NCI-H460 (cell line): ENCODE data around the gene PCDHB11. TPM values are rescaled to one million over a fixed set of nuclear protein-coding genes. Genes with fewer than 3 reads are reported as not detected.
"Not testable (repeated sequence)": the region's sequence is repeated elsewhere in the genome, so short reads cannot be mapped to it uniquely, and the experiment has no call there.

Experiments
- DNase-seq: peaks from one replicate; pipeline ENCODE4 v3.0.0-alpha.2; 2016; ENCODE audit warnings: low read depth; ENCODE audit errors: extremely low read depth
- total RNA-seq: library from RNA; depleted of rRNA; stranded (reverse); fragments of >200 nt; shearing (Covaris generic); gene quantifications from 2 replicates; pipeline ENCODE4 v1.2.3, GENCODE V29; 2014; rRNA removed

Gene PCDHB11
- total RNA-seq, 1 experiment from 2014 or later, result 6.0 TPM

DNA sequence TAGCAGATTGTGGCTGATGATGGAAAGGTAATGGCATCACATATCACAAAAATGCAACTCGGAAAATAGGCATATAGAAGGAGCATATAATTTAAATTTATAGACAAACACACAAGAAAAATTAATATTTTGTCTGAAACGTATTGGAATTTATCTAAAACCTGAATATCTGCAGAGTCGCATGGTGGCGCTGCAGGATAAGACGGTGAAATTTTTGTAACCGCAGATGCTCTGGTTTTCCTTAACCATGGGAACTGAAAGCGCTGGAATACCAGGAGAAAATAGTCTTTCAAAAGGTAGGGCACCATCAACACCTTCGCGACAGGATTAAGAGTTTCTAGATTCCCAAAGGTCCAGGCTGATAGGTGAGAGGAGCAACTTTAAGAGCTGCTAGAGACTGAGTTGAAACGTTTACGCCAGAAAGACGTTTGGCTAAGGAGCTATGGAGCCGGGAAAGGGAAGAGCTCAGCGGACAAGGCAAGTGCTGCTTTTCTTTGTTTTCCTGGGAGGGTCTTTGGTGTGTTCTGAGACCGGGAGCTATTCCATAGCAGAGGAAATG, 34.8 kb downstream of the PCDHB11 start:
- DNase-seq, result no peak

DNA sequence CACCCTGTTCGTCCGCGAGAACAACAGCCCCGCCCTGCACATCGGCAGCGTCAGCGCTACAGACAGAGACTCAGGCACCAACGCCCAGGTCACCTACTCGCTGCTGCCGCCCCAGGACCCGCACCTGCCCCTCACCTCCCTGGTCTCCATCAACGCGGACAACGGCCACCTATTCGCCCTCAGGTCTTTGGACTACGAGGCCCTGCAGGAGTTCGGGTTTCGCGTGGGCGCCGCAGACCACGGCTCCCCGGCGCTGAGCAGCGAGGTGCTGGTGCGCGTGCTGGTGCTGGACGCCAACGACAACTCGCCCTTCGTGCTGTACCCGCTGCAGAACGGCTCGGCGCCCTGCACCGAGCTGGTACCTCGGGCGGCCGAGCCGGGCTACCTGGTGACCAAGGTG, 36.5 kb downstream of the PCDHB11 start:
- DNase-seq, result not testable (repeated sequence)

DNA sequence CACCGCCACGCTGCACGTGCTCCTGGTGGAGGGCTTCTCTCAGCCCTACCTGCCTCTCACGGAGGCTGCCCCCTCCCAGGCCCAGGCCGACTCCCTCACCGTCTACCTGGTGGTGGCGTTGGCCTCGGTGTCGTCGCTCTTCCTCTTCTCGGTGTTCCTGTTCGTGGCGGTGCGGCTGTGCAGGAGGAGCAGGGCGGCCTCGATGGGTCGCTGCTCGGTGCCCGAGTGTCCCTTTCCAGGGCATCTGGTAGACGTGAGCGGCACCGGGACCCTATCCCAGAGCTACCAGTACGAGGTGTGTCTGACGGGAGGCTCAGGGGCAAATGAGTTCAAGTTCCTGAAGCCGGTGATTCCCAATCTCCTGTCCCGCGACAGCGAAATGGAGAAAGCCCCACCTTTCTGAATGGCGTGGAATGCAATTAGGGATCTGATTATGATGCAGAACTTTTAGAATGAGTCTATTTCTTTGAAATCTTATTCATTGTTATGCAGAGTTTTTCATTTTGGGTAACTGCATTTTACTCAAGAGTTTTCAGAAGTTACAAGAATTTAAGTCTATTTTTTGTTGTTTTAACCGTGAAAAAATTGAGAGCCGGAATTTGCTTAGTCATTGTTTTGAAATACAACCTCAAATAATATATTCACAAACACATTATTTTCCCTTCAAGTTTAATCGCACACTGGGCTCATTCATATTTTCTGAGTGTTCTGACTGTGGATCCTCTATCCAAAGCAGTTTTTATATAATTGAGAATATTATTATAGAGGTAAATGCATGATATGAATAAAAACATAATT, 37.3 kb downstream of the PCDHB11 start:
- DNase-seq, result no peak

DNA sequence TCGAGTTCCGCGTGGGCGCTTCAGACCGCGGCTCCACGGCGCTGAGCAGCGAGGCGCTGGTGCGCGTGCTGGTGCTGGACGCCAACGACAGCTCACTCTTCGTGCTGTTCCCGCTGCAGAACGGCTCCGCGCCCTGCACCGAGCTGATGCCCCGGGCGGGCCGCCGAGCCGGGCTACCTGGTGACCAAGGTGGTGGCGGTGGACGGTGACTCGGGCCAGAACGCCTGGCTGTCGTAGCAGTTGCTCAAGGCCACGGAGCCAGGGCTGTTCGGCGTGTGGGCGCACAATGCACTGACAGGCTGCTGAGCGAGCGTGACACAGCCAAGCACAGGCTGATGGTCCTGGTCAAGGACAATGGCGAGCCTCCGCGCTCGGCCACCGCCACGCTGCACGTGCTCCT, 42.1 kb downstream of the PCDHB11 start:
- no peak for DNase-seq

DNA sequence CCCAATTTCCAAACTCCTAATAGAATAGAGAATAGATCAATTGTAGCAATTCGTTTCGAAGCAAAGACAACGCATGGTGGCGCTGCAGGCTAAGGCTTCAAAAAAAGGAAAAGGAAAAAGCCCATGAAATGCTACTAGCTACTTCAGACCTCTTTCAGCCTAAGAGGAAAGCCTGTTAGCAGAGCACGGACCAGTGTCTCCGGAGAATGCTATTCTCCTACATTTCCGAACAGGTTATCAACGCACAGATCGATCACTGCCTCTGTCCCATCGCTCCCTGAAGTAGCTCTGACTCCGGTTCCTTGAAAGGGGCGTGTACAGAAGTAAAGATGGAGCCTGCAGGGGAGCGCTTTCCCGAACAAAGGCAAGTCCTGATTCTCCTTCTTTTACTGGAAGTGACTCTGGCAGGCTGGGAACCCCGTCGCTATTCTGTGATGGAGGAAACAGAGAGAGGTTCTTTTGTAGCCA, 45.9 kb downstream of the PCDHB11 start, which contains the start of gene PCDHB15:
PCDHB15 (plus strand) TSS at position 146 of the 468 bp plus-strand sequence; CDS start at position 330, 184 bp downstream.
- no peak for DNase-seq

DNA sequence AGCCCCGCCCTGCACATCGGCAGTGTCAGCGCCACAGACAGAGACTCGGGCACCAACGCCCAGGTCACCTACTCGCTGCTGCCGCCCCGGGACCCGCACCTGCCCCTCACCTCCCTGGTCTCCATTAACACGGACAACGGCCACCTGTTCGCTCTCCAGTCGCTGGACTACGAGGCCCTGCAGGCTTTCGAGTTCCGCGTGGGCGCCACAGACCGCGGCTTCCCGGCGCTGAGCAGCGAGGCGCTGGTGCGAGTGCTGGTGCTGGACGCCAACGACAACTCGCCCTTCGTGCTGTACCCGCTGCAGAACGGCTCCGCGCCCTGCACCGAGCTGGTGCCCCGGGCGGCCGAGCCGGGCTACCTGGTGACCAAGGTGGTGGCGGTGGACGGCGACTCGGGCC, 47.5 kb downstream of the PCDHB11 start:
- DNase-seq, result not testable (repeated sequence)

DNA sequence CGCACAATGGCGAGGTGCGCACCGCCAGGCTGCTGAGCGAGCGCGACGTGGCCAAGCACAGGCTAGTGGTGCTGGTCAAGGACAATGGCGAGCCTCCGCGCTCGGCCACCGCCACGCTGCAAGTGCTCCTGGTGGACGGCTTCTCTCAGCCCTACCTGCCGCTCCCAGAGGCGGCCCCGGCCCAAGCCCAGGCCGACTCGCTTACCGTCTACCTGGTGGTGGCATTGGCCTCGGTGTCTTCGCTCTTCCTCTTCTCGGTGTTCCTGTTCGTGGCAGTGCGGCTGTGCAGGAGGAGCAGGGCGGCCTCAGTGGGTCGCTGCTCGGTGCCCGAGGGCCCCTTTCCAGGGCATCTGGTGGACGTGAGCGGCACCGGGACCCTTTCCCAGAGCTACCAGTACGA, 48.0 kb downstream of the PCDHB11 start:
- DNase-seq, result not testable (repeated sequence)

DNA sequence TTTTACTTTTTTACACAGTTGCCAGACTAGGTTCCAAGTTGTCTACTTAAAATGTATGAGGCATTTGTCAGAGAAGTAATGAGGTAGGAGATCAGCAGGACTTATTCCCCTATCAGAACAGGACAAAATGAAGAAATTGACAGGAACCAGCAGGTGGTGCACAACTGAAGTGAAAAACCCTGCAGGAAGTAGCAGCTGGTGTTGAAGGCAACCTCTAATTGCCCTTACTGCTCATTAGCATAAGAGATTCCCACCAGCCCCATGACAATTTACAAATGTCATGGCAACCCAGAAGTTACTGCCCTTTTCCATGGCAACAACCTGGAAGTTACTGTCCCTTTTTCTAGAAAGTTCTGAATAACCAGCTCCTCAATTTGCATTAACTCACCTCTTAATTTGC, 51.1 kb downstream of the PCDHB11 start:
- DNase-seq, result no peak

Other genes with a start within 250 kb of the PCDHB11 start
- gene PCDHAC2, start 233.2 kb upstream of the PCDHB11 start, total RNA-seq, result 1.0 and 1.2 TPM in 2 replicates
- 0.03 TPM in 1 of 2 replicates, not detected in the other for gene PCDHB1, start 148.3 kb upstream of the PCDHB11 start, total RNA-seq
- gene PCDHB2, start 105.0 kb upstream of the PCDHB11 start, total RNA-seq, result 0.29 and 0.52 TPM in 2 replicates
- gene PCDHB3, start 99.2 kb upstream of the PCDHB11 start, total RNA-seq, result 0.12 and 0.14 TPM in 2 replicates
- not detected in 2 replicates for gene PCDHB4, start 77.8 kb upstream of the PCDHB11 start, total RNA-seq
- 0.07 TPM in 1 of 2 replicates, not detected in the other for gene PCDHB5, start 64.4 kb upstream of the PCDHB11 start, total RNA-seq
- gene PCDHB6, start 49.6 kb upstream of the PCDHB11 start, total RNA-seq, result not detected in 2 replicates
- 0.17 and 0.25 TPM in 2 replicates for gene PCDHB7, start 27.0 kb upstream of the PCDHB11 start, total RNA-seq
- 0.14 and 0.22 TPM in 2 replicates for gene PCDHB8, start 21.8 kb upstream of the PCDHB11 start, total RNA-seq
- gene PCDHB16, start 17.2 kb upstream of the PCDHB11 start, total RNA-seq, result 0.32 and 0.69 TPM in 2 replicates
- 0.40 and 0.69 TPM in 2 replicates for gene PCDHB9, start 12.5 kb upstream of the PCDHB11 start, total RNA-seq
- 0.35 and 0.72 TPM in 2 replicates for gene PCDHB10, start 7.3 kb upstream of the PCDHB11 start, total RNA-seq
- gene PCDHB12, start 9.1 kb downstream of the PCDHB11 start, total RNA-seq, result 0.75 and 0.99 TPM in 2 replicates
- gene PCDHB13, start 14.3 kb downstream of the PCDHB11 start, total RNA-seq, result 2.2 and 2.5 TPM in 2 replicates
- 2.7 and 2.8 TPM in 2 replicates for gene PCDHB14, start 23.7 kb downstream of the PCDHB11 start, total RNA-seq
- gene PCDHB15, start 45.8 kb downstream of the PCDHB11 start, total RNA-seq, result 0.12 and 0.20 TPM in 2 replicates
- not detected in 2 replicates for gene SLC25A2, start 104.4 kb downstream of the PCDHB11 start, total RNA-seq
- gene TAF7, start 121.2 kb downstream of the PCDHB11 start, total RNA-seq, result 91.7 and 130 TPM in 2 replicates
- 0.72 and 1.6 TPM in 2 replicates for gene PCDHGA1, start 130.9 kb downstream of the PCDHB11 start, total RNA-seq
- gene PCDHGA2, start 139.1 kb downstream of the PCDHB11 start, total RNA-seq, result 0.12 TPM in 2 replicates
- 0.17 TPM in 1 of 2 replicates, not detected in the other for gene PCDHGA3, start 144.2 kb downstream of the PCDHB11 start, total RNA-seq
- 1.1 and 2.6 TPM in 2 replicates for gene PCDHGB1, start 150.5 kb downstream of the PCDHB11 start, total RNA-seq
- 0.79 and 1.3 TPM in 2 replicates for gene PCDHGA4, start 155.4 kb downstream of the PCDHB11 start, total RNA-seq
- 1.8 and 2.0 TPM in 2 replicates for gene PCDHGB2, start 160.4 kb downstream of the PCDHB11 start, total RNA-seq
- gene PCDHGA5, start 164.5 kb downstream of the PCDHB11 start, total RNA-seq, result 0.58 and 0.62 TPM in 2 replicates
- gene PCDHGB3, start 170.6 kb downstream of the PCDHB11 start, total RNA-seq, result 0.52 and 1.1 TPM in 2 replicates
- 1.1 and 1.2 TPM in 2 replicates for gene PCDHGA6, start 174.3 kb downstream of the PCDHB11 start, total RNA-seq
- gene PCDHGA7, start 183.1 kb downstream of the PCDHB11 start, total RNA-seq, result 0.54 and 0.55 TPM in 2 replicates
- 5.5 and 5.6 TPM in 2 replicates for gene PCDHGB4, start 188.1 kb downstream of the PCDHB11 start, total RNA-seq
- 0.97 and 1.4 TPM in 2 replicates for gene PCDHGA8, start 193.0 kb downstream of the PCDHB11 start, total RNA-seq
- 0.72 and 1.6 TPM in 2 replicates for gene PCDHGB5, start 198.3 kb downstream of the PCDHB11 start, total RNA-seq
- 0.92 and 1.6 TPM in 2 replicates for gene PCDHGA9, start 203.2 kb downstream of the PCDHB11 start, total RNA-seq
- gene PCDHGB6, start 208.4 kb downstream of the PCDHB11 start, total RNA-seq, result 0.55 and 0.62 TPM in 2 replicates
- gene PCDHGA10, start 213.4 kb downstream of the PCDHB11 start, total RNA-seq, result 5.1 TPM in 2 replicates
- 0.79 and 0.89 TPM in 2 replicates for gene PCDHGB7, start 218.1 kb downstream of the PCDHB11 start, total RNA-seq
- gene PCDHGA11, start 221.4 kb downstream of the PCDHB11 start, total RNA-seq, result 0.52 and 0.87 TPM in 2 replicates
- gene PCDHGA12, start 230.9 kb downstream of the PCDHB11 start, total RNA-seq, result 0.20 and 0.42 TPM in 2 replicates